ENCODE measurements around the gene IRF3.

DNA sequence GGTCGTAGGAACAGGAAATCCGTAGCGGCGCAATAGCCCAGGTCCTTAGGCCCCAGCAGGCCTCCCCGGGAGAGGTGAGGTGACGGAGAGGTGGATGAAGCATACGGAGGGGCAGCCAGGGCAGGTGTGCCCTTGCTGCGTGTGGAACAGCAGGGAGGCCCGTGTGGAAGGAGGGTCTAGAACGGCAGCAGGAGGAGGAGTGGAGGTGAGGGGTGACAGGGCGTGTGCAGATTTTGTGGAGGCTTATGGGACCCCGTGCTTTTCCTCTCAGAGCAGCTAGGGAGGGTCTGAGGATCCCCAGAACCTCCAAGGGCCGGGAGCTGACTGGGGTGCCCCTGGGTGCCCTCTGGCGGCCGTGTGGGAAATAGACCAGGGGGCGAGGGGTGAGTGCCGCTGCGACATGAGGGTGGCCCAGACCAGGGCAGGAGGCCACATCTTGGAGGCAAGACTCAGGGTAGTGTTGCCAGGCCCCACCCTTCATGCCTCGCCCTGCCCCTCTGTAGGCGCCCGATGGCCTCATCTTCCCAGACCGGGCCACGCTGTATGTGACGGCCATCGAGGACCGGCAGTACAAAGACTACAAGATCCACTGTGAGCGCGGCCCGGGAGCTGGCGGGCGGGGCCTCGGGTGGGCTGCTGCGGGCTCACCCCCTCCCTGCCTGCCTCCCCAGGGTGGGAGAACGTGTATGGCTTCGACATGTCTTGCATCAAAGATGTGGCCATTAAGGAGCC is 18.8 kb upstream of the IRF3 start:
- TF ChIP-seq RARB (CRISPR knock-in tag; IDR thresholded peaks at IDR 0.05) (no peak), ZFP3 (CRISPR knock-in tag; IDR thresholded peaks at IDR 0.05) (no peak)

Measured in SK-N-SH treated with all-trans-retinoic acid at 6 μM for 48 hours (cell line).